Measurements from ENCODE around the gene TMEM270. TPM values are rescaled to one million over a fixed set of nuclear protein-coding genes. Genes with fewer than 3 reads are reported as not detected.

TMEM270 gene
- total and polyA plus RNA-seq, 10 of the 15 experiments (the other 5 are each of a cell fraction or from before 2014, with no cell fraction given) = not detected

DNA sequence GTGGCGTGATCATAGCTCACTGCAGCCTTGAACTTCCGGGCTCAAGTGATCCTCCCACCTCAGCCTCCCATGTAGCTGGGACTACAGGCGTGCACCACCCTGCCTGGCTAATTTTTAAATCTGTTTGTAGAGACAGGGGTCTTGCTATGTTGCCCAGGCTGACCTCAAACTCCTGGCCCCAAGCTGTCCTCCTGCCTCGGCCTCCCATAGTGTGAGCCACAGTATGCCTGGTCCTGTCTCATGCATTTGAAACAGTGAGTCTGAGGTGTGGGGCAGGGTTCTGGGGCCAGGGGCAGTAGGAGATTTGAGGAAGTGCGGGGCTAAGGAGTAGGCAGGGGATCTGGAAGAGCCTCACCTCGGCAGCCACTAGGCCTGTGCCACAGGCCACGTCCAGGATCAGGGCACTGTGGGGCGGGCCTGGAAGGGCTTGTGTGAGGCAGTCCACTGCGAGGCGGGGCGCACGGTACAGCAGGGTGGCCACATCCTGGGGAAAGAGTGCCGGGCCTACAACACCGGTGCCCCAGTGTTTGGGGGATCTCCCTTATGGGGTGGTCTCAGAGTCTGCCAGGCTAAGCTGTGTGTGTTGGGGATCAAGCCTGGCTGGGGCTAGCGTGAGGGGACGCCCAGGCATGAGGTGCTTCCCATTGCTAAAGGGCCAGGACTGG lies 20.1 kb upstream of the TMEM270 start:
- Histone ChIP-seq H3K9me3 (replicated peaks; ENCODE audit: control insufficient read depth, insufficient read depth, low read length) (no peaks in the 10 kb centered on the region), H3K27ac (ENCODE audit: control insufficient read depth, insufficient read depth) (no peak overlapping the region), H3K27me3 (replicated peaks in 1 of 2; ENCODE audit: control insufficient read depth in 2 of 2, insufficient read depth in 2 of 2, low read length in 1 of 2) (no peaks in the 10 kb centered on the region), H3K4me1 (ENCODE audit: control insufficient read depth, insufficient read depth, low read length) (peaks cover 11% of the 10 kb centered on the region), H3K36me3 (ENCODE audit: control insufficient read depth in 2 of 2, insufficient read depth in 2 of 2, low read length in 1 of 2) (no peaks in the 10 kb centered on the region), H3K4me2 (ENCODE audit: control insufficient read depth, insufficient read depth) (no peak overlapping the region), H4K20me1 (ENCODE audit: control insufficient read depth, insufficient read depth) (no peaks in the 10 kb centered on the region), H3K9ac (ENCODE audit: control insufficient read depth, insufficient read depth, low read length) (no peak overlapping the region), H3K79me2 (ENCODE audit: control insufficient read depth, insufficient read depth, low read length) (no peaks in the 10 kb centered on the region), H3K4me3 (no peak overlapping the region), H2AFZ (ENCODE audit: control insufficient read depth, low read depth, low read length) (no peak overlapping the region)
- CTCF ChIA-PET = interaction anchor here (1.1 kb wide), 1 partner anchor 186 kb away, joined by 3 read pairs; no protein-coding TSS in a partner anchor
- 77% methylated on average over 15 of the region's 16 CpGs for WGBS (ENCODE audit: insufficient coverage, insufficient replicate concordance, low lambda C conversion rate, missing lambda C conversion rate)
- intact Hi-C loops (cut with micrococcal nuclease; ENCODE audit: unreplicated experiment) (no loop called here), in situ Hi-C loops (cut with MboI) (no loop called here)
- SMC1A ChIA-PET (ENCODE audit: uncharacterized antibody, unreplicated experiment) = no interaction called here
- ATAC-seq = no peak
- no peak for FAIRE-seq
- RAD21 ChIA-PET (ENCODE audit: unreplicated experiment) = no interaction called here
- DNase-seq (ENCODE audit: low read depth, low spot score) = no peak
- no TSS peak for BruUV-seq (replicated peaks)
- POLR2A ChIA-PET = no interaction called here
- TF ChIP-seq EED (IDR thresholded peaks at IDR 0.05; ENCODE audit: low read depth) (no peak), POLR2A (IDR thresholded peaks at IDR 0.05; ENCODE audit: low read depth, low read length) (no peak), CHD2 (IDR thresholded peaks at IDR 0.05; ENCODE audit: borderline replicate concordance, low read depth, low read length) (no peak), NRF1 (conservative IDR thresholded peaks at IDR 0.05; ENCODE audit: low read depth, low read length) (no peak), RBBP5 (conservative IDR thresholded peaks at IDR 0.05) (no peak), NR2F1 (conservative IDR thresholded peaks at IDR 0.05) (no peak), SPI1 (IDR thresholded peaks at IDR 0.05; ENCODE audit: borderline replicate concordance, insufficient read depth, low read depth, low read length) (no peak)
- TF ChIP-seq, protein P1, sequence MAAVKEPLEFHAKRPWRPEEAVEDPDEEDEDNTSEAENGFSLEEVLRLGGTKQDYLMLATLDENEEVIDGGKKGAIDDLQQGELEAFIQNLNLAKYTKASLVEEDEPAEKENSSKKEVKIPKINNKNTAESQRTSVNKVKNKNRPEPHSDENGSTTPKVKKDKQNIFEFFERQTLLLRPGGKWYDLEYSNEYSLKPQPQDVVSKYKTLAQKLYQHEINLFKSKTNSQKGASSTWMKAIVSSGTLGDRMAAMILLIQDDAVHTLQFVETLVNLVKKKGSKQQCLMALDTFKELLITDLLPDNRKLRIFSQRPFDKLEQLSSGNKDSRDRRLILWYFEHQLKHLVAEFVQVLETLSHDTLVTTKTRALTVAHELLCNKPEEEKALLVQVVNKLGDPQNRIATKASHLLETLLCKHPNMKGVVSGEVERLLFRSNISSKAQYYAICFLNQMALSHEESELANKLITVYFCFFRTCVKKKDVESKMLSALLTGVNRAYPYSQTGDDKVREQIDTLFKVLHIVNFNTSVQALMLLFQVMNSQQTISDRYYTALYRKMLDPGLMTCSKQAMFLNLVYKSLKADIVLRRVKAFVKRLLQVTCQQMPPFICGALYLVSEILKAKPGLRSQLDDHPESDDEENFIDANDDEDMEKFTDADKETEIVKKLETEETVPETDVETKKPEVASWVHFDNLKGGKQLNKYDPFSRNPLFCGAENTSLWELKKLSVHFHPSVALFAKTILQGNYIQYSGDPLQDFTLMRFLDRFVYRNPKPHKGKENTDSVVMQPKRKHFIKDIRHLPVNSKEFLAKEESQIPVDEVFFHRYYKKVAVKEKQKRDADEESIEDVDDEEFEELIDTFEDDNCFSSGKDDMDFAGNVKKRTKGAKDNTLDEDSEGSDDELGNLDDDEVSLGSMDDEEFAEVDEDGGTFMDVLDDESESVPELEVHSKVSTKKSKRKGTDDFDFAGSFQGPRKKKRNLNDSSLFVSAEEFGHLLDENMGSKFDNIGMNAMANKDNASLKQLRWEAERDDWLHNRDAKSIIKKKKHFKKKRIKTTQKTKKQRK (IDR thresholded peaks at IDR 0.05; ENCODE audit: low read depth, low read length) = no peak
- TF ChIP-seq, protein P2, sequence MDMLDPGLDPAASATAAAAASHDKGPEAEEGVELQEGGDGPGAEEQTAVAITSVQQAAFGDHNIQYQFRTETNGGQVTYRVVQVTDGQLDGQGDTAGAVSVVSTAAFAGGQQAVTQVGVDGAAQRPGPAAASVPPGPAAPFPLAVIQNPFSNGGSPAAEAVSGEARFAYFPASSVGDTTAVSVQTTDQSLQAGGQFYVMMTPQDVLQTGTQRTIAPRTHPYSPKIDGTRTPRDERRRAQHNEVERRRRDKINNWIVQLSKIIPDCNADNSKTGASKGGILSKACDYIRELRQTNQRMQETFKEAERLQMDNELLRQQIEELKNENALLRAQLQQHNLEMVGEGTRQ (IDR thresholded peaks at IDR 0.05; ENCODE audit: borderline replicate concordance, low read depth, low read length) = no peak
